Measurements from ENCODE around the gene SLC7A6OS. TPM values are rescaled to one million over a fixed set of nuclear protein-coding genes. Genes with fewer than 3 reads are reported as not detected.

The SLC7A6OS gene
- total and polyA plus RNA-seq, 2 experiments from 2014 or later: 16.4 to 17.9 TPM

DNA sequence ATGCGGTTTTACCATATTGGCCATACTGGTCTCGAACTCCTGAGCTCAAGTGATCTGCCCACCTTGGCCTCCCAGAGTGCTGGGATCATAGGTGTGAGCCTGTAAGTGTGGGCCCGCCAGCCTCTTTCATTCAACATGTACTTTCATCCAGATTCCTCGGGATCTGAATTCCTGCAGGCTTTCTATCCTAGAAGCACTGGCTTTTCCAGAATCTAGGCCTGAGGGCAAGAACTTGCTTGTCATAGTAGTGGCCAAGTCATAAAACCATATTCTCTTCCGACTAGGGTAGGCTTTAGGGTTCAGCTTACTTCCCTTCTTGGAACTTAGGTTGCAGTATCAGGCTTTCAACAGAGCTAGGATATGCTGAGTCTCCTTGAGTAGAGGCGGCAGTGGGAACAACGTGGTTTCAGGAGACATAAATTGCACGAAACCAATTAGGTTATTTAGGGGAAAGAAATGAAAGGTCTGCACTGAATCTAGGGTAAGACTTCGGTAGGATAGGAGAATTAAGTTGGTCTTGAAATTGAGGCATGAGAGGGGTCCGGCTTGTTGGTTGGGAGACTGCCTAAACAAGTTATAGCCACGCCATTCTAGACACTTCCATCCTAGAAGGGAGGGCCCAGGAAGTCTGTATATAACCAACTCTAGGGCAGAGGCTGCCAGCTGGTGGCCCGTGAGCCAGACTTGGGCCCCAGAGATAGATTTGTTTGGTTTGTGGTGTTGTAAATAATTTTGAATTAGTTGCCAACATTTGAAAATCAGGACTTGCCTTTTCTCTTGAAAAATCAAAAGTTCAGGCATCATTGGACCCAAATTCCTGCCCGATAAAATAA, 30.8 kb downstream of the SLC7A6OS start:
- H3K27ac ChIP-seq (ENCODE audit: low read depth): peak overlapping the region; percentile 55
- Mint-ChIP-seq H3K27me3 (ENCODE audit: insufficient read depth, low read depth, poor library complexity) (no peaks in the 10 kb centered on the region), H3K4me3 (no peak overlapping the region), H3K36me3 (ENCODE audit: low read depth) (peaks cover 24% of the 10 kb centered on the region), H3K27ac (no peak overlapping the region), H3K4me1 (no peaks in the 10 kb centered on the region), H3K9me3 (no peaks in the 10 kb centered on the region; the same call in 2 of the 3 replicates)
- H3F3A ChIP-seq (replicated peaks; ENCODE audit: low read depth): peaks cover 5% of the 10 kb centered on the region; the same call in 1 of the 2 replicates
- no peak for ATAC-seq
- no peak overlapping the region for H2AFZ ChIP-seq
- H3K27me3 ChIP-seq (ENCODE audit: insufficient read depth): no peaks in the 10 kb centered on the region
- no peaks in the 10 kb centered on the region for H3K36me3 ChIP-seq (ENCODE audit: insufficient read depth)
- no peaks in the 10 kb centered on the region for H3K9me2 ChIP-seq (ENCODE audit: insufficient read depth)
- DNase-seq (ENCODE audit: low spot score): no peak
- peaks cover 6% of the 10 kb centered on the region; the same call in 1 of the 2 replicates for H4K20me1 ChIP-seq (replicated peaks; ENCODE audit: insufficient read depth)
- H3K79me2 ChIP-seq (replicated peaks; ENCODE audit: insufficient read depth): no peaks in the 10 kb centered on the region
- TF ChIP-seq EZH2 (IDR thresholded peaks at IDR 0.05; ENCODE audit: low read depth, unreplicated experiment) (no peak), ZNF331 (CRISPR knock-in tag; IDR thresholded peaks at IDR 0.05; ENCODE audit: low read depth) (no peak), EZH2phosphoT487 (IDR thresholded peaks at IDR 0.05; ENCODE audit: unreplicated experiment) (no peak), CREB1 (CRISPR knock-in tag; IDR thresholded peaks at IDR 0.05; ENCODE audit: low read depth) (no peak), JUNB (IDR thresholded peaks at IDR 0.05; ENCODE audit: unreplicated experiment) (no peak), NANOG (IDR thresholded peaks at IDR 0.05; ENCODE audit: borderline replicate concordance) (no peak), POLR2AphosphoS5 (IDR thresholded peaks at IDR 0.05; ENCODE audit: low read depth) (no peak)
- TF ChIP-seq, protein P1, sequence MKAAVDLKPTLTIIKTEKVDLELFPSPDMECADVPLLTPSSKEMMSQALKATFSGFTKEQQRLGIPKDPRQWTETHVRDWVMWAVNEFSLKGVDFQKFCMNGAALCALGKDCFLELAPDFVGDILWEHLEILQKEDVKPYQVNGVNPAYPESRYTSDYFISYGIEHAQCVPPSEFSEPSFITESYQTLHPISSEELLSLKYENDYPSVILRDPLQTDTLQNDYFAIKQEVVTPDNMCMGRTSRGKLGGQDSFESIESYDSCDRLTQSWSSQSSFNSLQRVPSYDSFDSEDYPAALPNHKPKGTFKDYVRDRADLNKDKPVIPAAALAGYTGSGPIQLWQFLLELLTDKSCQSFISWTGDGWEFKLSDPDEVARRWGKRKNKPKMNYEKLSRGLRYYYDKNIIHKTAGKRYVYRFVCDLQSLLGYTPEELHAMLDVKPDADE (IDR thresholded peaks at IDR 0.05): no peak
- TF ChIP-seq, protein P2, sequence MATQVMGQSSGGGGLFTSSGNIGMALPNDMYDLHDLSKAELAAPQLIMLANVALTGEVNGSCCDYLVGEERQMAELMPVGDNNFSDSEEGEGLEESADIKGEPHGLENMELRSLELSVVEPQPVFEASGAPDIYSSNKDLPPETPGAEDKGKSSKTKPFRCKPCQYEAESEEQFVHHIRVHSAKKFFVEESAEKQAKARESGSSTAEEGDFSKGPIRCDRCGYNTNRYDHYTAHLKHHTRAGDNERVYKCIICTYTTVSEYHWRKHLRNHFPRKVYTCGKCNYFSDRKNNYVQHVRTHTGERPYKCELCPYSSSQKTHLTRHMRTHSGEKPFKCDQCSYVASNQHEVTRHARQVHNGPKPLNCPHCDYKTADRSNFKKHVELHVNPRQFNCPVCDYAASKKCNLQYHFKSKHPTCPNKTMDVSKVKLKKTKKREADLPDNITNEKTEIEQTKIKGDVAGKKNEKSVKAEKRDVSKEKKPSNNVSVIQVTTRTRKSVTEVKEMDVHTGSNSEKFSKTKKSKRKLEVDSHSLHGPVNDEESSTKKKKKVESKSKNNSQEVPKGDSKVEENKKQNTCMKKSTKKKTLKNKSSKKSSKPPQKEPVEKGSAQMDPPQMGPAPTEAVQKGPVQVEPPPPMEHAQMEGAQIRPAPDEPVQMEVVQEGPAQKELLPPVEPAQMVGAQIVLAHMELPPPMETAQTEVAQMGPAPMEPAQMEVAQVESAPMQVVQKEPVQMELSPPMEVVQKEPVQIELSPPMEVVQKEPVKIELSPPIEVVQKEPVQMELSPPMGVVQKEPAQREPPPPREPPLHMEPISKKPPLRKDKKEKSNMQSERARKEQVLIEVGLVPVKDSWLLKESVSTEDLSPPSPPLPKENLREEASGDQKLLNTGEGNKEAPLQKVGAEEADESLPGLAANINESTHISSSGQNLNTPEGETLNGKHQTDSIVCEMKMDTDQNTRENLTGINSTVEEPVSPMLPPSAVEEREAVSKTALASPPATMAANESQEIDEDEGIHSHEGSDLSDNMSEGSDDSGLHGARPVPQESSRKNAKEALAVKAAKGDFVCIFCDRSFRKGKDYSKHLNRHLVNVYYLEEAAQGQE (IDR thresholded peaks at IDR 0.05; ENCODE audit: unreplicated experiment): no peak
- H3K4me3 ChIP-seq: no peak overlapping the region
- H3K4me1 ChIP-seq (ENCODE audit: insufficient read depth): peaks cover 5% of the 10 kb centered on the region; the same call in 1 of the 2 replicates
- H3K4me2 ChIP-seq: no peak overlapping the region

DNA sequence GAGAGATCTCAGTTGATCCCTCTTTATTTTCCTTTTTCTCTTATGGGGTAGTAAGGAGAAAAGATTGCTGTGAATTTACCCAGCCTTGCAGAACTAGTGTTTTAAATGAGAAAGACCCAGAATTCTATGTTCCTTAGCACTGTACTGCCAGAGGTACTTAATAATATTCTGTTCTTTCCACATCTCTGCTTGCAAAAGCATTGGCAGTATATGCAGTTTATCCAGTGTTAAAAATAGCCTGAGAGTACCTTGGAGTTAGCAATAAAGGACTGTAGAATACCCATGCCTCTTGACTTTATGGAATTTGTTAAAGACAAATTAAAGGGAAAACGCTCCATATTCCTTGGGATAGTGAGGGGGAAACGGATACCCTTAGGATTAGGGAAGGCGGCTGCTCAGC, 34.5 kb downstream of the SLC7A6OS start:
- H3K27ac Mint-ChIP-seq: no peak overlapping the region; the same call in 1 of the 2 replicates
- TF ChIP-seq, protein P2 (IDR thresholded peaks at IDR 0.05; ENCODE audit: unreplicated experiment): no peak

More for the DNA sequence above, 34.5 kb downstream of the SLC7A6OS start:
- Histone ChIP-seq H3F3A (replicated peaks; ENCODE audit: low read depth) (peaks cover 5% of the 10 kb centered on the region; the same call in 1 of the 2 replicates), H3K4me1 (ENCODE audit: insufficient read depth) (peaks cover 5% of the 10 kb centered on the region; the same call in 1 of the 2 replicates), H3K27ac (ENCODE audit: low read depth) (peak overlapping the region; percentile 62; the same call in 1 of the 2 replicates), H3K79me2 (replicated peaks; ENCODE audit: insufficient read depth) (peaks cover 18% of the 10 kb centered on the region), H3K4me2 (no peak overlapping the region), H3K4me3 (no peak overlapping the region), H2AFZ (no peak overlapping the region), H3K36me3 (ENCODE audit: insufficient read depth) (no peaks in the 10 kb centered on the region), H4K20me1 (replicated peaks; ENCODE audit: insufficient read depth) (peaks cover 8% of the 10 kb centered on the region), H3K9me2 (ENCODE audit: insufficient read depth) (no peaks in the 10 kb centered on the region), H3K27me3 (ENCODE audit: insufficient read depth) (no peaks in the 10 kb centered on the region)
- ATAC-seq (no peak), DNase-seq (ENCODE audit: low spot score) (no peak)
- Mint-ChIP-seq H3K4me1 (no peaks in the 10 kb centered on the region), H3K27me3 (ENCODE audit: insufficient read depth, low read depth, poor library complexity) (peaks cover 5% of the 10 kb centered on the region), H3K4me3 (no peak overlapping the region), H3K36me3 (ENCODE audit: low read depth) (peaks cover 36% of the 10 kb centered on the region), H3K9me3 (no peaks in the 10 kb centered on the region; the same call in 2 of the 3 replicates)
